Keratinocyte (primary cell): ENCODE data around the gene FHAD1. TPM values are rescaled to one million over a fixed set of nuclear protein-coding genes. Genes with fewer than 3 reads are reported as not detected.

Experiments
- DNase-seq: peaks from one replicate; pipeline ENCODE4 v3.0.0-alpha.2; 2011; ENCODE audit warnings: low read depth, missing footprints, low spot score
- FAIRE-seq: peaks from 2 replicates; lab custom pipeline; 2011; peaks lifted over from hg19 to GRCh38; lab: Jason Lieb, UNC
- H2AFZ ChIP-seq: 2 replicates; pipeline ENCODE4 v1.6.0; 2012; ENCODE audit warnings: low read length, control low read depth, inconsistent platforms; ENCODE audit not compliant: control insufficient read depth
- H3K27ac ChIP-seq: 2 replicates; pipeline ENCODE4 v1.5.1; 2011; ENCODE audit warnings: low read length; ENCODE audit not compliant: control insufficient read depth, insufficient read depth
- H3K27me3 ChIP-seq: 3 replicates; pipeline ENCODE4 v1.6.0; 2011; ENCODE audit warnings: low read length; ENCODE audit not compliant: control insufficient read depth, insufficient read depth; ENCODE audit errors: extremely low read depth
- H3K36me3 ChIP-seq, 2 experiments: 2 replicates in 1 of 2; 3 replicates in 1 of 2; pipeline ENCODE4 v1.5.1; 2011; ENCODE audit warnings: low read length in 2 of 2, mild to moderate bottlenecking in 1 of 2; ENCODE audit not compliant: control insufficient read depth in 2 of 2, insufficient read depth in 2 of 2; ENCODE audit errors: extremely low read depth in 1 of 2
- H3K4me1 ChIP-seq: 3 replicates; pipeline ENCODE4 v1.5.1; 2011; ENCODE audit warnings: low read length; ENCODE audit not compliant: control insufficient read depth, insufficient read depth; ENCODE audit errors: extremely low read depth
- H3K4me2 ChIP-seq: 3 replicates; pipeline ENCODE4 v1.6.0; 2011; ENCODE audit warnings: low read depth, low read length; ENCODE audit not compliant: control insufficient read depth, insufficient read depth; ENCODE audit errors: extremely low read depth
- H3K4me3 ChIP-seq, 3 experiments: fragments of 200-600 bp in 1 of 3; sonication (generic) in 1 of 3; 2 replicates in 2 of 3; 3 replicates in 1 of 3; pipeline ENCODE4 v1.5.1; 2011 to 2016; ENCODE audit warnings: low read length in 3 of 3, mild to moderate bottlenecking in 3 of 3, control low read depth in 2 of 3, inconsistent platforms in 1 of 3, low read depth in 1 of 3, mixed read lengths in 1 of 3, mixed run types in 1 of 3, moderate library complexity in 1 of 3; ENCODE audit not compliant: control insufficient read depth in 2 of 3, insufficient read depth in 2 of 3; ENCODE audit errors: extremely low read depth in 1 of 3
- H3K79me2 ChIP-seq: 2 replicates; pipeline ENCODE4 v1.6.0; 2012; ENCODE audit warnings: low read length; ENCODE audit not compliant: control insufficient read depth, insufficient read depth
- H3K9ac ChIP-seq: 3 replicates; pipeline ENCODE4 v1.6.0; 2011; ENCODE audit warnings: low read length; ENCODE audit not compliant: control insufficient read depth, insufficient read depth; ENCODE audit errors: extremely low read depth
- H3K9me1 ChIP-seq: 3 replicates; pipeline ENCODE4 v1.6.0; 2011; ENCODE audit warnings: low read length; ENCODE audit not compliant: control insufficient read depth, insufficient read depth; ENCODE audit errors: extremely low read depth
- H3K9me3 ChIP-seq: 2 replicates; pipeline ENCODE4 v1.5.1; 2012; ENCODE audit warnings: low read depth, low read length; ENCODE audit not compliant: control insufficient read depth
- H4K20me1 ChIP-seq: 3 replicates; pipeline ENCODE4 v1.6.0; 2011; ENCODE audit warnings: low read length; ENCODE audit not compliant: control insufficient read depth, insufficient read depth; ENCODE audit errors: extremely low read depth
- CTCF ChIP-seq, 3 experiments: IDR thresholded peaks in 1 of 3; conservative IDR thresholded peaks in 1 of 3; optimal IDR thresholded peaks in 1 of 3; 2 replicates in 2 of 3; 3 replicates in 1 of 3; pipeline versions ENCODE3 to v1.5.1; 2011; ENCODE audit warnings: low read length in 3 of 3, mild to moderate bottlenecking in 3 of 3, moderate library complexity in 2 of 3, control low read depth in 1 of 3, inconsistent platforms in 1 of 3; ENCODE audit not compliant: insufficient read depth in 2 of 3; ENCODE audit errors: extremely low read depth in 1 of 3
- EZH2 ChIP-seq: IDR thresholded peaks from one replicate; pipeline ENCODE4 v1.6.1; 2012; ENCODE audit warnings: inconsistent platforms, mild to moderate bottlenecking, low read length, moderate library complexity
- dilution Hi-C: fragments of 300-500 bp; cut with MboI; formaldehyde crosslinking; loops from one replicate; pipeline ENCODE4 v1.7.0; 2020; ENCODE audit warnings: low sequenced_read_pairs; ENCODE audit not compliant: extremely low pct_ligation_motif_present
- polyA plus RNA-seq, 5 experiments: library from polyadenylated mRNA; depleted of rRNA in 3 of 5; stranded (reverse) in 3 of 5; stranded (forward) in 1 of 5; unstranded in 1 of 5; fragments of >200 nt; gene quantifications; 1 replicate in 1 of 5; 2 replicates in 3 of 5; 3 replicates in 1 of 5; pipeline versions ENCODE4 v1.2.1 to v1.2.3, GENCODE V29; 2011 to 2012; ENCODE audit warnings: missing spikeins in 2 of 5, low read depth in 1 of 5, low replicate concordance in 1 of 5

FHAD1 gene
- polyA plus RNA-seq, 1 donor (not counting 4 experiments of a cell fraction or from before 2014, with no cell fraction given) = 0.09 TPM

GRCh38 chr1:15320267-15320666 lies 73.2 kb downstream of the FHAD1 start:
- H3K9me3 ChIP-seq = no peaks in the 10 kb centered on the region
- no peak for TF ChIP-seq CTCF (optimal IDR thresholded peaks at IDR 0.05 in 1 of 3, IDR thresholded peaks at IDR 0.05 in 1 of 3, conservative IDR thresholded peaks at IDR 0.05 in 1 of 3; ENCODE audit: extremely low read depth in 1 of 3, insufficient read depth in 2 of 3, low read length in 3 of 3)
- TF ChIP-seq EZH2 = no peak

GRCh38 chr1:15321601-15322000 lies 74.6 kb downstream of the FHAD1 start:
- H3K9me1 ChIP-seq = no peaks in the 10 kb centered on the region
- H3K4me3 ChIP-seq = no peak overlapping the region
- H3K4me1 ChIP-seq = no peaks in the 10 kb centered on the region
- TF ChIP-seq CTCF (optimal IDR thresholded peaks at IDR 0.05 in 1 of 3, IDR thresholded peaks at IDR 0.05 in 1 of 3, conservative IDR thresholded peaks at IDR 0.05 in 1 of 3; ENCODE audit: extremely low read depth in 1 of 3, insufficient read depth in 2 of 3, low read length in 3 of 3) = no peak
- TF ChIP-seq EZH2 = no peak
- no peak overlapping the region for H2AFZ ChIP-seq
- no peak overlapping the region for H3K4me2 ChIP-seq
- no peak overlapping the region for H3K27ac ChIP-seq
- no peaks in the 10 kb centered on the region for H3K79me2 ChIP-seq
- H3K27me3 ChIP-seq = no peaks in the 10 kb centered on the region
- no peaks in the 10 kb centered on the region for H4K20me1 ChIP-seq
- no peaks in the 10 kb centered on the region for H3K9me3 ChIP-seq
- DNase-seq (no peak), FAIRE-seq (no peak)
- no peaks in the 10 kb centered on the region for H3K36me3 ChIP-seq
- no peak overlapping the region for H3K9ac ChIP-seq
- dilution Hi-C loops = no loop called here

More at GRCh38 chr1:15320267-15320666, 73.2 kb downstream of the FHAD1 start:
- H3K4me2 ChIP-seq = no peak overlapping the region
- no peaks in the 10 kb centered on the region for H3K9me1 ChIP-seq
- no peak overlapping the region for H3K4me3 ChIP-seq
- no peaks in the 10 kb centered on the region for H4K20me1 ChIP-seq
- no peaks in the 10 kb centered on the region for H3K36me3 ChIP-seq
- dilution Hi-C loops = no loop called here
- H2AFZ ChIP-seq = no peak overlapping the region
- H3K79me2 ChIP-seq = no peaks in the 10 kb centered on the region
- no peak overlapping the region for H3K27ac ChIP-seq
- no peak overlapping the region for H3K9ac ChIP-seq
- H3K27me3 ChIP-seq = no peaks in the 10 kb centered on the region
- no peak for FAIRE-seq
- H3K4me1 ChIP-seq = no peaks in the 10 kb centered on the region
- no peak for DNase-seq
